Activated T-cell treated with anti-CD3 and anti-CD28 coated beads, Interleukin-2, amount 50 U/mL, for 48 hours (primary cell): Measurements from ENCODE around the gene ATRNL1.

Experiments used
- DNase-seq, 2 experiments: peaks; one replicate each; pipeline ENCODE4 v3.0.0-alpha.2; 2020

Gene ATRNL1

DNA sequence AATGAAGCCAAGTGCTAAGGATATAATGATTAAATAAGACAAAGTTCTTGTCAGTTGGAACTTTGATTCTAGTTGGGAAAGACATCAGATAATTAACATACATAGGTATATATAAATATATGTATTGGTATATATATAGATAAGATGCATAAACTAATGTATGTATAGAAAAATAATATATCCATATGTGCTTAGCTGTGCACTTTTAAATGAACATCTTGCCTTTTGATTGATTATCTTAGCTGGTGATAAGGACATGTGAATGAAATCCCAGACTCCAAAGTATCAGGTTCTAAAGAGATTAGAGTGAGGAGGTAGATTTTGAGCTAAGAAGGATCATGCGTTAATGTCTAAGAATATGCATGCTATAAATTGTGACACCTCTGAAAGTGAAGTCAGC, 822.3 kb downstream of the ATRNL1 start:
- no peak for DNase-seq

DNA sequence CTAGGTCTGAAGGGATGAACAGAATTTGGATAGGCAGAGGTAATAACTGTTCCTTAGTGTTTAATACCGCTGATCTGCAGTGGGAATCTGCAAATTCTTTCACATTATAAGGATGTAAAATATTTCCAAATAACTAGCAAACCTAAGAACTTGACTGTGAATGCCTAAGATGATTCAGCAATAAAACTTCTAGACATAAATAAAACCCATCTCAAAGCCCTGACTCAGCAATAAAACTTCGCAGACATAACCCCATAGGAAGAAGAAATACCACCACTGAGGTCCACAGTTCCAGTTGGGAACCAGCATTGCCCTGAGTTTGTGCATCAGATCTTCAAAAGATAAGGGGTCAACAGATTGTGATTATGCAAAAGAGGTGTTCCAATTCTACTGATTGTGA, 825.6 kb downstream of the ATRNL1 start:
- DNase-seq, result no peak

DNA sequence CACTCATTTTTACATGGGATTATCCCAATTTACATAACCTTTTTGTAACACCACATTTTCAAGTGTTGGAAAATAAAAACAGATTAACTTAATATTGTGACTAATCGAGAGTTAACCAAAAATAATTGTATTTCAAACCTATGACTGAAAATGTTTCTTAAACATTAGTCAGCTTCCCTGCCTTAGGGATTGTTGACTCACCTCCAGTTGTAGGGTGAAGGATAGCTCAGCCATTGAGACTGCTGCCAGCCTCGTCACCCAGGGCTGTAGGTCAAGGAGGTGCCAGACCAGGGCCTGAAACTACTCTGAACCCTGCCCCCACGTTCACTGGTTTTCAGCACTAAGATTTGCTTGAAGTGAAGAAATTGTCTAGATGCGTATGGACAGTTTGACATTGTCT, 828.6 kb downstream of the ATRNL1 start:
- no peak for DNase-seq

DNA sequence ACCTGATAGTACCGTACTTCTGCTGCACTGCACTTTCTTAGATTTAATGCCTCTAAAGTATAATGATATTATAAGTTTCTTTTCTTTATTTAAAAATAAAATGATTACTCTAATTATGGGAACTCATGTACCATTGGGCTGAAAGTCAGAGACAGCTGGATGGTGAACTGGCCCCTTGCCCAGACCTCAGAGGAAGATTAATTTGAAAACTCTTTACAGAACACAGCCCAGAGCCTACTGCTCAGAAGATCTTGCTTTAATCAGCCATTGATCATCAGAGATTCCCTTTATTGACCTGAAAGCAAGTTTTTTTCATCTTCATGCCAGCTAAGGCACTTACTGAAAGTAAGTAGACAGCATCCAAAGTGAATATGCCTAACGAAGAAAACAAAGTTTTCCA, 838.1 kb downstream of the ATRNL1 start:
- no peak for DNase-seq

DNA sequence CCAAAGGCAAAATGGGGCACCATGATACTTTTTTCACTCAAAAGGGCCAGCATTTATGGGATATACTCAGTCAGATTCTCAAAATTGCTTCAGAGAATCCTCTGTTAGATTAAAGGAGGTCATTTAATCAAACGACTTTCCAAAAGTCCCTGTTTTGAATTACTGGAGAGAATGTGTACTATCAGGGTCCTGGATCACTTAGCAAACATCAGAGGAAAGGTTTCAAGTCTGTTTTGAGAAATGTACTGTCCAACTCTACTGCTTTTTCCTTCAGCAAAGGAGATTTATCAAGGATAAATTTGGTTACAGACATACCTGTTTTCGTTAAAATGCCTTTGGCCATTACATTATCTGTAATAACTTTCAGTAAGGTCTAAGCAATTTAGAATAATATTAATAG, 838.9 kb downstream of the ATRNL1 start:
- no peak for DNase-seq

DNA sequence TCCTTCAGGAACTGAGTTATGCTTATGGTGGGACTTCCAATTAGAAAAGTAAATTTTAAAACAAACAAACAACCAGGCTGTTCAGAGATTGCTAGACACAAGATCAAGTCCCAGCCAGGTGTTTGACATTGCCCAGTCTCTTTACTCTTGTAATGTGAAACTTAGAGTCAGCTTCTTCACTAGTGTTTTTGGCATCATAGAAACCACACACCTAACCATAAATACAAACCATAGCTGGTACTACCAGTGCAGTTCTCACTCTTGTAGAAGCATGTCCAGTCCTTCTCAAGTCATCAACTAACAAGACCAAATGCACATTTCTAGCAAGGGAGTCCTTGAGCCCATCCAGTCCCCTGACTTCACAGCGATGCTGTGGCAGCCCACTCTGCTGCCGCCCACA, 839.9 kb downstream of the ATRNL1 start:
- DNase-seq, result no peak

DNA sequence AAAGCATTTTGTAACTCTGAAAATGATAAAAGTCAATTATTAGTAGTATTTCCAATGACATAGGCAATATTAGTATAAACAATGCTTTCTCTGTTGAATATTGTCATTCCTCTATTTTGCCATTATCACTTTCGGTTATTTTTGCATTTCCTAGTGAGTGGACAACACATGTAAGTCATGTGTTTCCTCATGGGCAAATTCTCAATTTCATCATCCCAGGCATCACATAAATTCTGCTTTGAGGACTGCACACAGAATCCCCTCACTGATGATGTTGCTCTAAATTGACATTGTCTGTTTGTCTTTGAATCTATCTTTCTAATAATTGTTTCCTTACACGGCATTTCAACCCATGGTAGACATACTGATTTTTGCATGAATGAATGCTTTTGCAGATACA, 842.6 kb downstream of the ATRNL1 start:
- no peak for DNase-seq

DNA sequence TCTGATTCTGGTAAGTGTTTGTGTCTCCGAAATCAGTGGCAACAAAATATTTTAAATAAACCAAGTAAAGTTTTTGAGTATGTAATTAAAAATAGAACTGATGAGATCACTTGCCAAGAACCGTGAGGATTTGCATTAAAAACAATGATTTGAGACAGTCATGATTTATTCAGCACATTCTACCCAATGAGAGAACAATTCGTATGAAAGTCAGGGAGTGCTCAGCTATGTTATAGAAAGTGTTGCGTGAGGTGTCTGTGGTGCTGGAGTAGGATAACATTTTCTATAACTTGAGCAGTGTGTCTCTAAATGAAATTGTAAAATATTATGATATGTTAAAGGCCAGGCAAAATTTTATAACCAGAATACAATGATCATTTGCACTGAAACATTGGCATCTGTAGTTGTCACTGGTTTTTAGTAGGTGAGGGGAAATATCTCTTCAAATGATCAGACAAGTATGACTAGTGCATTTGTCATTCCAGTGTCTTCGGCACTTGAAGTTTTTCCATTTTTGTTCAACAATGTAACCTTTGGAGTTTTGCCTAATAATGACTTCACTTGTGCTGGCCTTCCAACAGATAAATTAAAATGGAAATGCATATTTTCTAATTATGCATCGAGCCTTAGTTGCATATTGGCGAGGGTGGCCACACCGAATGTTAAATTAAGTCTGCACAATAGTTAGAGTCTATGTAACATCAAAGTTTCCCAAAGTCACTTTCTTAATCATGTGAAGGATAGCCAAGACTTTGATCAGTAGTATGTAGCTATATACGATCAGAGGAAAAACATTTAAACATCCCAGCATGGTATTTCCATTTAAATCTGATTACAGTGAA, 844.0 kb downstream of the ATRNL1 start:
- DNase-seq, result no peak

DNA sequence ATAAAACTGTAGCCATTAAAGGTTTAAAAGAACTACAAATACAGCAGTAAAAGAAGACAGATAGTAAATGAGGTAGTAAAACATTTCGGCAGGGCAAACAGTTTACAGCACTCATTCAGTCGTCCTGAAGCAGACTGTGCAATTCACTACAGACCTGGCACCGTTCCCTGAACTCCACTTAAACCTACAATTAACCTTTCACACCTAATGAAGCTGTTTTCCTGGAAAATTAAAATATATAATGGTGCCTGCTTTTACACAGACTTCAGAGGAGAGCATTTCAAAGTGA, 844.5 kb downstream of the ATRNL1 start:
- no peak for DNase-seq

DNA sequence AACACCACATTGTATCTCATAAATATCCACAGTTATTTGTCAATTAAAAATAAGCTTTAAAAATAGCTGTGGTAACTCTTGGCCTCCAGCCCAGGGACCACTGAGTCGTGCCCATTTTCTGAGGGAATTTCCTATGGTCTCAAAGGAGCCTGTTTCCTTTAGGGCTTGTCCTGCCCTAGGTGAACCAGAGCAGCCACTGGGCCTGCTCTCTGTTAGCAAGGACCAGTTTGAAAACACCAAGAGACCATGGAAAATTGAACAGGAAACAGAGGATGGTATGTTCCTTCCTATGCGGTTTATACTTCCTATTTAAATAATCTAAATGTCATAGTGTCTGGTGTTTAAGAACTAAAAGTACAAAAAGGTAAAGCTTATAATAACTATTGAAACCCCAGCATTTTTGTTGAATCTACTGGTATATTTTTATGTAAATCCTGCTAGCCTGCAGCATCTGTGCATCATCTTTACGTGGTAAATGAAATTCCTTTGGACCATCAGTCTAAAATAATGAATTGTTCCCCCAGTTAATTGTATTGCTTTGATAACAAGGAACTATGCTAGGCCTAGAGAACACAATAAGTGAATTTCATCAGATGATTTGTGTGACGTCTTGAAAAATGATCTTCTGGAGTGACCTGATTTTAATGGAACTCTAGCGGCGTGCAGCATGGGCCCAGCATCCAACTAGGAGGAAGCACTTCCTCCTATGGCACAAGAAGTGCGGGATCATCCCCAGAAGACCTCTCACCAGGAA, 846.1 kb downstream of the ATRNL1 start:
- no peak for DNase-seq

DNA sequence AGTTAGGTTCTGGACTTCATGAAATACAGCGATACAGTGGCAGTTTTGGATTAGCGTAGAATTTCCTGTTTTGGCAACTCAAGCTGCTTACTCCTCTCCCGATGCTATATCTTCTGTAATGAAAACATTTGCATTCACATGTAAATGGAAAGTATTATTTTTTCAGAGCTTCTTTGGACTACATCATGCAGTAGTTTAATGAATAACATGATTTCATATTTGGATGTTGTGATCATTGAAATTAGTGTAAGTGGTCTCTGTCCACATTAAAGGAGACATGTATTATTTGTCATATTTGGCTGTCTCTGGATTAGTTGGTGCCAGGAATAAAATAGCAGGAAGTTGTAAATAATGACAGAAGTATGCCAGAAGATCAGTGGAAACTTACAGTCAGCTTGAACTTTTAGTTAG, 848.2 kb downstream of the ATRNL1 start:
- DNase-seq, result no peak

DNA sequence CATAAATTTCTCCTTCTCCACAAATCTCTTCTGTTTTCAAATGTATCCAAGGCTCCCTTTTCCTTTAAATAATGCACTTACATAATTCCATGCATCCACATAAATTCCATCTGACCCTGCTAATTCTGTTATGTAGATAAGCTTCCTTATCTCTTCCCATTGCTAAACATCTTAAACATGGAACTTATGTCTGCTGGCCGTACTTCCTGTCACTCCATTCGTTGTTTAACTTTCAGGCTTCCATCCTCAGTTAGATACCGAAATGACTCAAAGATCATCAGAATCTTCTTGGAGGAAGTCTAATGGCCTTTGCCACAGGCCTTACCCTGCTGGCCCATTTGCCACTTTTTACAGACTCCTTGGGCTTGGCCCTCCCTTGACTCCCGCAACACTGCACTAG, 848.9 kb downstream of the ATRNL1 start:
- DNase-seq, result no peak

DNA sequence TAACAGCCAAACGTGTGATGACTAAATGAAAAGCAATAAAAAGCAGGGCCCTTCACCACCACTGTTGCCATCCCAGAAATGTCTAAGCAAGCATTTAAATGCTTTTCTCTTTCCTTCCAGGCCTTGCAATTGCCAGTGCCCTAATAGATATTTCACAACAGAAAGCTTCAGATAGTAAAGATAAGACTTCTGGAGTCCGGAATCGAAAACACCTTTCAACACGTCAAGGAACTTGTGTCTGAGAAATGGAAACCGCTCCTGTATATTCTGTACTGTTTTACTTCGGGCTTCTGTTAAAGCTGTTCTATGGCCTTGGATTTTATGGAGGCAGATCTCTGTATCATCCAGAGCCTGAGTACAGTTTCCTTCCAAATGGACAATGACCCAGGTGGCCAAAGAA, 851.4 kb downstream of the ATRNL1 start:
- DNase-seq, result no peak

DNA sequence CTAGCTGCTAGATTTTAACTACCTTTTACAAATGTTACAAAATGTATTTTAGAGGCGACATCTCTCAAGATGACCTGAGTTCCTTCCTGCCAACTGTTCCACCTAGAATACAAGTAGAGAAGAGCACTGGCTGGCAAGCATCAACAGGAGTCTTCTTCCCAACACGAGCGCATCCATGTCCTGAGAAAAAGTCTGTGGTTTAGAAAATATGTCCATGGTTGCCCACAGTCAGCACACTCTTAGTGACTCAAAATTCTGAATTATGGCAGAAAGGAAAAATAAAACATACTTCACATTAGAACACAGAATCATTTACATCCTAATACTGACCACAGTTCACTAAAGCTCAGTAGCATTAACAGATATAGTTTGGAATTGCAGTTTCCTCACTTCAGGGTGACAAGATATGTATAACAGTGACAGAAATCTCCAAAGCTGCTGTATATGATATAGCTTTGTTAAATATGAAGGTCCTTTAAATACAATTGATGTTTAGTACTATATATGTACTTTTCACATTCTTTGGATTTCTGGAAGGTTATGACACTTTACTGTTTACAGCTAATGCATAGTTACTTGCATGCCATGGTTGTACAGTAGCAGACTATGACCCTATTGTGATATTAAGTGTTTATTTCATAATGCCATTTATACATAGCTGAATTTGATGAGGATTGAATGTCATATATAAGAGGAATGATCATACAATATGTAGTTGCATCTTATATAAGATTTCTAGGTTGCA, 852.7 kb downstream of the ATRNL1 start:
- no peak for DNase-seq

DNA sequence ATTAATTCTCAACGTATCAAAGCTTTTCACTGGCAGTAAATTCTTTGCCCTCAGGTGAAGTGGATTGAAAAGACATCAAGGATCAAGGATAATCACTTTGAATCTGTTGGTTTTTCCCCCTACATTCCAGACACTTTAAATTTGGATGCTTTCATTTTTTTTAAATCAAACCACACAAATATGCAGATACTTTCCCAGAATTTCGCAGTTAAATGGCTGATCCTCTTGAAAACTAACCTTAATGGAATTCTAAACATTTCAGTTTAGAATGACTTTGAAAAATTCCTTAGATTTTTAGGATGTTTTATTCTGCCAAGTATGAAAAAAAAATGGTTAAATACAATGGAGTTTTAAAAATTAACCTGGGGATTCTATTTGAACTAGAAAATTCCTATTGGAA, 853.9 kb downstream of the ATRNL1 start:
- DNase-seq, result no peak

DNA sequence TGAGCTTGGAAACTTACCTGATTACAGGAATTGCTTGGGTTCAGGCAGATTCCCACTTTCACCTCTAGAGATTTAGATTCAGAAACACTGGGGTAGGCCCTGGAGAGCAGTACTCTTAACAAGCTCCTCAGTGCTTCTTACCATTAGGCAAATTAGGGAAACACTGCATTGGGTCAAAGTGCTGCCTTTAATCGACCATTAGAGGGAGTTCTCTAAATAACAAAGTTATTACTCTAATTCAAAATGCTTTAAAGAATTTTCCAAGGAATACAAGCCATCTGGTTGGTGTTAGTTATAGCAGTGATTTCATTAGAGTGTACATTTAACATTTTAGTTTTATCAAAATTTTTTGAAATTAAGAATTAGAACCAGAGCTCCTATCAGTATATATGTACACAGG, 855.3 kb downstream of the ATRNL1 start:
- no peak for DNase-seq

DNA sequence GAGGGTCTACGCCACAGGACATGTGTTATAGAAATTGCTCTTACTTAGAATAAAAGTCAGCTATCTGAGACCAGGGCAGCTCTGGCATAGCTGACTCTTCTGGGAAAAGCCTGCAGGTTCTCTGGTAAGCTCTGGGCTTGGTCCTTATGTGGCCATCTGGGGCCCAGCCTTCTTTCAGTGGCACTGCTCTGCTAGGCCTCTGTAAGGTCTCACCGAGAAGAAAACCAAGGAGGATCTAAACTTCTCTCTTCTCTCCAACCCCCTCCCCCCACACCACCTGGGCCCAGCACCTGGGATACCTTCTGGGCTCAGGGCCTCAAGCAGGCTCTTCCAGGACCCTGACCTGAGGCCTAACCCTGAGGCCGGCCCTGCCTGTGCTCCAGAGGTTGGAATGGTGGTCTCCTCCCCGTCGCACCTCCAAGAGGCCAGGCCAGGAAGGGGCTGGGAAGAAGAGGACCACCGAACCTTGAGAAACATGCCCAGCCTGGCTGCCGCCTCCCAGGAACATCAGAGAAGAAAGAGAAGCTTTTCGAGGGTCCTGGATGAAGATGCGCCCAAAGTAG, 856.2 kb downstream of the ATRNL1 start:
- DNase-seq, result no peak

DNA sequence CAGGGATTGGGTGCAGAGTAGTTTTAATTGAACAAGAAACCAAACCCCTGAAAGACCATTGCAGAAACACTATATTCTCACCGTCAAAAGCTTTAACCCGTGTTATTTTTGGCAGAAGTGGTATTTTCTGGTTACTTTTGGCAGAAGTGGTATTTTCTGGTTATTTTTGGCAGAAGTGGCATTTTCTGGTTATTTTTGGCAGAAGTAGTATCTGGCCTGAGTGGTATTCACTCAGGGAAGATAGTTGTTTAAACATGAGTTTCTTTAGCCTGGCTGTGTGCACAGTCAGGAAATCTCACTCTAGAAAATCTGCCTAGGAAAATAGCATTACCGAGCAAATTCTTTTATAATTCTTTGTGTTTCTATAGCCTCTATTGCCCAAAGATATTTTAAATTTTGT, 857.2 kb downstream of the ATRNL1 start:
- no peak for DNase-seq

DNA sequence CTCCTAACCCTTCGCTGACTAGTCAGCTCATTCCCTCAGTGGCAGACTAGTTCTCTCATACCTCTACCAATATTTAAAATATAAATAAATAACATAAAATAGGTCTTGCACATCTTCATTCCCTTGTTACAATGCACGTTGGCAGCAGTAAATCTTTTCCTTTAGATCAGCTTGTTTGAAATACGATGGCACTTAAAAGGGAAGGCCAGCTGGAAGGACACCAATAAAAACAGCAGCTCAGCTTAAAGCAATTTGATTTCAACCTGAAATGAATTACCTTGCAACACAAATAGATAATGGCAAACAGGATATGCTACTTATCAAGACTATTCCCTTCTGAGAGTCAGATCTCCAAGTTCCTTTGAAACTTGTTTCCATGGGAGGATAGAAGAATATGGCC, 858.1 kb downstream of the ATRNL1 start:
- no peak for DNase-seq

DNA sequence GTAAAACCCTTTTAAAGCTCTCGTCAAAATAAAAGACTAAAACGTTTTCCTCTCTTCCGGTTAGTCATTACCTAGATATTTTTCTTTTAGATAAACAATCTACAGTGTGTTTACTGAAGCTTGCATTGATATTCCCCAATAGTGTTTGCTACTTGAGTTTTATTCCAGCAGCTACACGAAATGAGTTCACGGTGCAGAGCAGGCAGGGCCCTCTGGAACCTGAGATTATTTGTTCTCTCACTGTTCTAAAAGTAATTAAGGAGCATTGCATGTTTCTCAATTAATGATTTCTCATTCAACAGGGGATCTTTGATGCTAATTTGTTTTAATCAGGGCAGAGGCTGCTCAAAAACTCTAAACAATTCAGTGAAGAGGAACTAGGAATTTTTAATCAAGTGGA, 860.1 kb downstream of the ATRNL1 start:
- no peak for DNase-seq

DNA sequence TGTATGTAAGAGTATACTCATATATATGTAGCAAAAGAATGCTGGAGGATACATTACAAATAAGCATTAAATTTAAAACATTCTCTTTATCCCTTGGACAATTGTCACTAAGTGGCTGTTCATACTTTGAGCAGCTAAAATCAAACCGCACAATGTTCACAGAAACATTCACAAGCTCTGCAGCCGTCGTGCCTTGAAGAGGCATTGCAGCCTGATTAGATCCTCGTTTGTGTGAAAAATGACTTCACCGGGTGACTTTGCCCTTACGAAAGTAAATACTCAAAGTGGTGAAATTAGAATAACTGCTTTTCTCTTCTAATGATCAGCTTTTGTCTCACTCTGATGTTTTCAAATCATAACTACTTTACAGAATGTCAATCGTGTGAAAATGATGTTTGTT, 860.8 kb downstream of the ATRNL1 start:
- no peak for DNase-seq

DNA sequence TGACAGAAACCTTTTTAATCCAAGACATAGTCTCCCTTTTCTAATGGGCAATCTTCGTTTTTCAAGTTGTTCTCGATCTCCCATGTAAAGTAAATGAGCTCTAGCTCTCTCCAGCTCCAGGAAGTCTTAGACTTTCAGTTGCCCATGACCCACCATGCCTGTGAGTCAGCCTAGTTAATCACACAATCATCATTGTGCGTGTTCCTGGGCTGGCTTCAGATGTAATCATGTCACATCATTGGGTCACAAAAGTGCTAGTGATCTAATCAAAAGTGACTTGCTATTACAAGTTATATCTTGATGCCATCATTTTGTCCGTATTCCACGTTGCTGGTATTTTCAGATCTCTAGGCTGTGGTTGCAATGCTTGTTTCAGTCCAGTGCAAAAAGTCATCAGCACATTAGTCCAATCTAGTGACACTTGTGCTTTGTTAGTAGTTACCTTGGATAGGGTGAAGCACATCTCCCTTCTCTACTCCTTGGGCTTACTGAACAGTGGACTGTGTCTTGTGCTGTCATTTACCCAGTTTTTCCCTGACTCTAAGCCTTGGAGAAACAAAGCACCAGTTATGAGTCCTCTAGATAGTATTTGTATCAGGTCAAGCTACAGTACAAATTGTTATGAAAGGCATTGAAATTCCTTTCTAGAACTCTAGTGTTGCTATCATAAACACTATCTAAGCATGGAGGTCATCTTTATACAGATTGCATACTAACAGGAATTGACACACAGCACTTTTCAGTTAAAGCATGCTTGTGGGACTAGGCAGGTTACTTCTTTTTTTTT, 863.3 kb downstream of the ATRNL1 start:
- DNase-seq, result no peak

DNA sequence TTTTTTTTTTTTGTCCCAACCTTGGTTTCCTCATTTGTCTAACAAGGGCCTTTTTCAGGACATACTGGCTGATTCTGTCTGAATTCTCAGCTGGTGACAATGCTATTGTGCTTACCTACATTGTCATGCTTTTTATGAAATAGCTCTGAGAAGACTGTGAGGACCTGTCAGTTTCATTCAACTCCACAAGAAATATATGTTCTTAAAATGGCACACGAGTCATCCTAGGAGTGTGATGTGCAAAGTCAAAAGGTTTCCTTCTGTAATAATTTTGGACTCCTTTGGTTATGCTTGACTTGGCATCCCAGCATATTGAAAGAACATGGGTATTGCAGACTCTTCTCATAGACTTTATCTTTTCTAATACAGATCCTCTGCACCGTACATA, 863.8 kb downstream of the ATRNL1 start:
- no peak for DNase-seq
